GM18520 (cell line): Measurements from ENCODE around the gene MAP4K2.

ENCODE experiments used
- ATAC-seq: cut with Tn5 transposase; IDR thresholded peaks from one replicate; pipeline ENCODE4 v1.9.1; 2021; ENCODE audit not compliant: unreplicated experiment

MAP4K2 gene

GRCh38 chr11:64792482-64792881 lies 10.5 kb downstream of the MAP4K2 start:
- ATAC-seq: no peak

GRCh38 chr11:64791781-64792291 lies 11.2 kb downstream of the MAP4K2 start:
- ATAC-seq: no peak

DNA sequence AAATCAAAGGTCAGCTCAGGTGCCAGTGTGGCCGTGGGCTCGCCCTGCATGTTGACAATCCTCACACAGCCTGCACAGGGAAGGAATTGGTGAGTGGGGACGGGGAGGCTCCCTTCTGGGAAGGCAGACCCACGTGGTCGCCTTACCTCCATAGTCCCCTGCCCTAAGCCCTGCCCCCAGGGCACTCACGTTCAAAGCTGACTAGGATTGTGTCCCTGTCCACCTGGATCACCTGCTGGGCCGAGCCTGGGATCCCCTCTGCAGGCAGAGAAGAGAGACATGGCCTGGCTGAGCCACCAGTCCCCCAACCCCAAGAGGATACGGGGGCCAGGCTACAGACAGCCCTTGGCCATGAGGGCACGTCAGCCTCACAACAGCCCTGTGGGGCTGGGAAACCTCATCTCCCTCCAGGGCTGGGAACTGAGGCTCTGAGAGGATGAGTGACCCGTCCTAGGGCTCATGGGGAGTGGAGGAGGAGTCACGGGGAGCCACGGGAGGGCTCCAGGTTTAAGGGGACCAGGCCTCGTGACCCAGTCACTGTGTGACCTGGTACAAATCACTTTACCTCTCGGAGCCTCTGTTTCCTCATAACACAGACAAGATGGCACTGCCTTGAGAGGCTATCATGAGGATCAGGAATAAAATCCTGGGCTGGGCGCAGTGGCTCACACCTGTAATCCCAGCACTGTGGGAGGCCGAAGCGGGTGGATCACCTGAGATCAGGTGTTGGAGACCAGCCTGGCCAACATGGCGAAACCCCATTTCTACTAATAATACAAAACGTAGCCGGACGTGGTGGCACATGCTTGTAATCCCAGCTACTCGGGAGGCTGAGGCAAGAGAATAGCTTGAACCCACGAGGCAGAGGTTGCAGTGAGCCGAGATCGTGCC lies 12.6 kb downstream of the MAP4K2 start:
- no peak for ATAC-seq

GRCh38 chr11:64789331-64790204 lies 13.4 kb downstream of the MAP4K2 start:
- ATAC-seq: no peak

DNA sequence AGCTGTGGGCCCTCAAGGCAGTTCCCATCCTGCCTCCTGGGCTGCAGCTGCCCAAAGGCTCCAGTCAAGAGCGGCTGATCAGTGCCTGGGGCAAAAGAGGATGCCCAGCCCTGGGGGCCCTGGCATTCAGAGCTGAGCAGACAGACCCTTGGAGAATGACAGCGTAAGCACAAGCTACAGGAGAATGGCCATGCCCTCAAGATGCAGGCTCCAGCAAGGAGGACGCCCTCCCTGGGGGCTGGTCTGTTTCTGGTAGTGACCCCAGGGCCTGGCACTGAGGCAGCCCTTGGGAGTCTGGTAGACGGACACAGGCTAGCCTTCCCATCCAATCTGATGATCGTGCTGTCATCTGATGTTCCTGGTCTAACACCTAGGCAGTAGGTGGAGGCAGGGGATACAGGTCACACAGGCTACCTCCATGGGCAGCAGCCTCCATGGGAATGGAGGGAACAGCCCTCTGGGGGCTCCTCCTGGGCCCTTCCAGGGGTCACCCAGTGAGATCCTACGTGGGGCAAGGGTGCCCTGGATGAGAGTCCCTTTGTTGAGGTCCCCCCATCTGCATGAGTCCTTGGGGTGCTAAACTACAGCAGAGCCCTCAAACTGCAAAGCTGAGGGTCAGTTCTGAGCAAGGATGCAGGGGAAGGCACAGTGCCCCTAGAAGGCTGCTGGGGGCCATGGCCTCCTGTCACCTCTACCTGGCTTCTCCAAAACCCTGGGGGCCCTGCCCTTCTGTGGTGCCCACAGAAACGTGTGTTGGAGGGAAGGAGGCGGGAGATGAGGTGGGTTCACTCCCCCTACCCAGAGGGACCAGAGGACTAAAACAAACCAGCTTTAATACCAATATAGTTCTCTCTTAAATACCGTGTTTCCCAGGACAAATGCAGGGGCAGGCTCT lies 14.4 kb downstream of the MAP4K2 start:
- ATAC-seq: no peak

- ATAC-seq: no peak
Measured at GRCh38 chr11:64787526-64788320, 15.3 kb downstream of the MAP4K2 start.

DNA sequence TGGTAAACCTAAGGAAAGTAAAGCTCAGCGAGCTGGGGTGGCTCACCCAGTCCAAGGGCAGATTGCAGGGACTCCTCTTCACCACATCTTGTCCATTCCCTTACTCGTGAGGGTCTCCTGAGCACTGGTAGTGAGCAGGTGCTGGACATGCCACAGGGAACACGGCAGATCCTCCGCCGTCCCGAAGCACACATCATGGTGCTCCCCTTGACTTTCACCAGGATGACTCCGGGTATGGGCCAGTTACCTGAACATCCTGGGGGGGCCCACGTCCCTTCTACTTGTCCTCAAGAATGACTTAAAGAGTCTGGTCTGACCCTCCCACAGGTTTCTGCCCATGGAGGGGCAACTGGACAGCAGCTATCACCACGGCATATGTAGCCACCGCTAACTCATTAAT lies 16.7 kb downstream of the MAP4K2 start:
- no peak for ATAC-seq

- ATAC-seq: no peak
Measured at GRCh38 chr11:64784813-64785581, 18.0 kb downstream of the MAP4K2 start.

GRCh38 chr11:64778473-64779298 lies 24.3 kb downstream of the MAP4K2 start, which contains the start of gene SF1:
Gene SF1, minus strand, starts transcription at chr11:64778542. Its CDS starts 150 bp downstream, at chr11:64778392.
- ATAC-seq: peak; percentile 68

- ATAC-seq: peak; percentile 15
Measured at GRCh38 chr11:64778223-64778472, 24.9 kb downstream of the MAP4K2 start.

- ATAC-seq: no peak
Measured at GRCh38 chr11:64777449-64778222, 25.4 kb downstream of the MAP4K2 start.

- ATAC-seq: no peak
Measured at GRCh38 chr11:64776875-64777274, 26.1 kb downstream of the MAP4K2 start.

GRCh38 chr11:64776425-64776824 lies 26.6 kb downstream of the MAP4K2 start:
- ATAC-seq: no peak

- no peak for ATAC-seq
Measured at GRCh38 chr11:64774144-64774543, 28.9 kb downstream of the MAP4K2 start.

- ATAC-seq: no peak
Measured at GRCh38 chr11:64772303-64773018, 30.6 kb downstream of the MAP4K2 start.

DNA sequence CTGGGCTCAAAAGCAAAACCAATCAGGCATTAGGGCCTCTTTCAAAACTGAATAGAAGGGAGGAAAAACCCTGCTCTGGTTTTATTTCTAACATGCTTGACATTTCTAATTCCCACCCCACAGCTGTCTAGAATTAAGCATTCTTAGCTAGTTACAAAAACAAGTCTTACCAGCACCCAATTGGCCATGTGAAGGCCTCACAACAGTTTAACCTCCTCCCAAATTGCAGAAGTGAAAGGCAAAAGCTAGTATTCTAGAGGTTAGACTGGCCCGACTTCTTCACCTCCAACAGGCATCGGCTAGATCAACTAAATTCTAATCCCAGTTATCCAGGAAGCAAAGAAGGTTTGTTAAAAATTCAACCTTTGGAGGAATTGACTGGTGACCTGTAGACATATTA lies 31.2 kb downstream of the MAP4K2 start:
- no peak for ATAC-seq

DNA sequence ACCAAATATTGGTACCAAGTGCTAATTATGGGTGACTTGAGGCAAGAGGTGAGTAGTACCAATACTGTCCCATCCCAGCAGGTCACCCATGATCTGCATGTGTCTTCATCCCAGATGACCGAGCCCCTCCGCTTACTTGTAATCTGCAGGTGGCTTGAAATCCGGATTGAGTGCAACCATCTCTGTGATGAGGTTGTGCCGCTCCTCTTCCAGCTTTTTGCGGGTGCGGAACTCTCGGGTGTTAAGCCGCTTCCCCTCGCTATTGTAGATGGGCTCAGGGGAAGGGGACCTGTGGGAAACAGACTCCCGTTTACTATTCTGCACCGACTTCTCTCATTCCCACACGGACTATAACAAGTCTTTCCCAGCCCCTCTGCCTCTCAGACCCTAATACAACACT lies 32.9 kb downstream of the MAP4K2 start:
- no peak for ATAC-seq
